K562 (cell line): ENCODE results near the gene TMEM141. TPM values are rescaled to one million over a fixed set of nuclear protein-coding genes. Genes with fewer than 3 reads are reported as not detected.

Experiments used
- ATAC-seq: fragments of 200-7000 bp; cut with Tn5 transposase; 3 replicates; pipeline ENCODE4 v1.9.1; 2020; ENCODE audit warnings: moderate library complexity
- BruUV-seq: library from RNA; stranded (reverse); fragments of 400-500 nt; replicated peaks from 2 replicates; lab custom pipeline; 2021; lab: Mats Ljungman, UMichigan
- CTCF ChIA-PET: fragments of 300-600 bp; formaldehyde crosslinking; extraction: SDS; loops from one replicate; lab custom pipeline; 2021; ENCODE audit warnings: low intra/inter-chr PET ratio; lab: Yijun Ruan, JAX
- POLR2A ChIA-PET: fragments of 300-600, 350-650 bp; sonication (Branson Sonifier 250); formaldehyde crosslinking; extraction: SDS; loops from one replicate; lab custom pipeline; 2021; ENCODE audit warnings: antibody characterized with exemption, inconsistent platforms; lab: Yijun Ruan, JAX
- DNase-seq, 4 experiments: peaks; one replicate each; pipeline versions ENCODE4 v3.0.0 to v3.0.0-alpha.2; 2011 to 2018; ENCODE audit warnings: low spot score in 3 of 4, mixed read lengths in 3 of 4; ENCODE audit errors: extremely low read depth in 1 of 4
- FAIRE-seq: peaks from 2 replicates; lab custom pipeline; 2011; peaks lifted over from hg19 to GRCh38; lab: Jason Lieb, UNC
- H2AFZ ChIP-seq: 2 replicates; pipeline ENCODE4 v1.6.0; 2011; ENCODE audit warnings: low read depth, low read length, control low read depth, inconsistent platforms
- H3K27ac ChIP-seq: fragments of 200-600 bp; 3 replicates; pipeline ENCODE4 v1.8.0; 2011; ENCODE audit warnings: low read depth, mild to moderate bottlenecking, control low read depth, inconsistent platforms, low read length, moderate library complexity, mixed read lengths; ENCODE audit errors: extremely low read depth
- H3K27me3 ChIP-seq, 2 experiments: fragments of 300-600 bp in 1 of 2; 2 replicates in 1 of 2; 3 replicates in 1 of 2; pipeline versions ENCODE4 v1.6.0 to v1.8.0; 2011; ENCODE audit warnings: inconsistent platforms in 2 of 2, low read length in 2 of 2, mild to moderate bottlenecking in 1 of 2, mixed read lengths in 1 of 2, moderate library complexity in 1 of 2; ENCODE audit not compliant: control insufficient read depth in 2 of 2, insufficient read depth in 2 of 2
- H3K36me3 ChIP-seq: fragments of 300-600 bp; 3 replicates; pipeline ENCODE4 v1.8.0; 2011; ENCODE audit warnings: mild to moderate bottlenecking, low read length, inconsistent platforms; ENCODE audit not compliant: control insufficient read depth, insufficient read depth
- H3K4me1 ChIP-seq, 2 experiments: fragments of 200-600 bp in 1 of 2; replicated peaks in 1 of 2; 2 replicates in 1 of 2; 3 replicates in 1 of 2; pipeline versions ENCODE4 v1.5.1 to v1.8.0; 2011; ENCODE audit warnings: inconsistent platforms in 2 of 2, low read length in 2 of 2, mild to moderate bottlenecking in 1 of 2, mixed read lengths in 1 of 2, moderate library complexity in 1 of 2; ENCODE audit not compliant: control insufficient read depth in 2 of 2, insufficient read depth in 2 of 2
- H3K4me2 ChIP-seq: 2 replicates; pipeline ENCODE4 v1.6.1; 2011; ENCODE audit warnings: low read length, control low read depth, inconsistent platforms, mixed read lengths; ENCODE audit not compliant: insufficient read depth
- H3K4me3 ChIP-seq: fragments of 200-600 bp; sonication (generic), shearing (Covaris generic); 2 replicates; pipeline ENCODE4 v1.5.1; 2016; ENCODE audit warnings: control low read depth, inconsistent platforms
- H3K79me2 ChIP-seq: fragments of 200-600 bp; 3 replicates; pipeline ENCODE4 v1.8.0; 2011; ENCODE audit warnings: low read length, inconsistent platforms; ENCODE audit not compliant: control insufficient read depth, insufficient read depth
- H3K9ac ChIP-seq, 2 experiments: 2 replicates each; pipeline versions ENCODE4 v1.6.0 to v1.6.1; 2011; ENCODE audit warnings: low read depth in 2 of 2, low read length in 2 of 2, control low read depth in 1 of 2, inconsistent platforms in 1 of 2, mild to moderate bottlenecking in 1 of 2, mixed read lengths in 1 of 2; ENCODE audit not compliant: insufficient read depth in 1 of 2
- H3K9me1 ChIP-seq: one replicate; pipeline ENCODE4 v1.6.0; 2011; ENCODE audit warnings: inconsistent platforms, mild to moderate bottlenecking, low read length, moderate library complexity; ENCODE audit not compliant: control insufficient read depth, insufficient read depth
- H3K9me3 ChIP-seq: replicated peaks from 2 replicates; pipeline ENCODE4 v1.5.1; 2011; ENCODE audit warnings: low read depth, low read length, inconsistent platforms; ENCODE audit not compliant: control insufficient read depth, insufficient read depth
- H4K20me1 ChIP-seq: replicated peaks from 2 replicates; pipeline ENCODE4 v1.6.1; 2011; ENCODE audit warnings: low read length, inconsistent platforms, mixed read lengths; ENCODE audit not compliant: control insufficient read depth, insufficient read depth
- ARID2 ChIP-seq: fragments of 450-650 bp; IDR thresholded peaks from 2 replicates; pipeline ENCODE4 v1.6.1; 2017; ENCODE audit warnings: antibody characterized with exemption, mild to moderate bottlenecking
- E2F6 ChIP-seq, 2 experiments: IDR thresholded peaks; 2 replicates each; pipeline ENCODE4 v1.6.1; 2011; ENCODE audit warnings: borderline replicate concordance in 1 of 2, control low read depth in 1 of 2, low read depth in 1 of 2, low read length in 1 of 2, mild to moderate bottlenecking in 1 of 2, mixed read lengths in 1 of 2, moderate library complexity in 1 of 2; ENCODE audit not compliant: insufficient read depth in 1 of 2, insufficient read length in 1 of 2, poor library complexity in 1 of 2, severe bottlenecking in 1 of 2; ENCODE audit errors: extremely low read depth in 1 of 2
- ERF ChIP-seq: fragments of 450-650 bp; formaldehyde crosslinking; IDR thresholded peaks from 2 replicates; pipeline ENCODE4 v1.4.0; 2020; ENCODE audit warnings: mild to moderate bottlenecking, mixed read lengths
- ESRRB ChIP-seq: fragments of 250-450 bp; sonication (Bioruptor Pico); IDR thresholded peaks from 2 replicates; pipeline ENCODE4 v1.5.0; 2020; ENCODE audit warnings: mild to moderate bottlenecking, moderate library complexity, borderline replicate concordance
- HLTF ChIP-seq: fragments of 450-650 bp; IDR thresholded peaks from 2 replicates; pipeline ENCODE4 v1.6.1; 2016
- HMGN3 ChIP-seq: IDR thresholded peaks from 2 replicates; pipeline ENCODE4 v1.6.1; 2011; ENCODE audit warnings: borderline replicate concordance, low read depth, mild to moderate bottlenecking, mixed read lengths, low read length; ENCODE audit not compliant: insufficient read length; ENCODE audit errors: extremely low read depth
- MEIS2 ChIP-seq: fragments of 450-650 bp; IDR thresholded peaks from 2 replicates; pipeline ENCODE4 v1.6.1; 2014; ENCODE audit warnings: mild to moderate bottlenecking; ENCODE audit not compliant: partially characterized antibody
- NCOA1 ChIP-seq: fragments of 450-650 bp; IDR thresholded peaks from 2 replicates; pipeline ENCODE4 v1.6.1; 2016; ENCODE audit warnings: low read depth
- NCOA6 ChIP-seq: fragments of 450-650 bp; IDR thresholded peaks from 2 replicates; pipeline ENCODE4 v1.6.1; 2017; ENCODE audit warnings: mild to moderate bottlenecking
- PHF21A ChIP-seq: fragments of 450-650 bp; IDR thresholded peaks from 2 replicates; pipeline ENCODE4 v1.6.1; 2017; ENCODE audit warnings: low read depth, borderline replicate concordance
- RBM39 ChIP-seq: fragments of 200-400 bp; formaldehyde crosslinking; optimal IDR thresholded peaks from 2 replicates; pipeline ENCODE3; 2018; ENCODE audit warnings: low read depth, low read length
- RFX1 ChIP-seq: fragments of 450-650 bp; IDR thresholded peaks from 2 replicates; pipeline ENCODE4 v1.6.1; 2016; ENCODE audit warnings: mild to moderate bottlenecking, moderate library complexity
- SP1 ChIP-seq: sonication (generic); formaldehyde crosslinking; IDR thresholded peaks from 2 replicates; pipeline ENCODE4 v1.8.1; 2022; ENCODE audit warnings: mild to moderate bottlenecking, missing genetic modification reagents
- TAF15 ChIP-seq: fragments of 200-400 bp; formaldehyde crosslinking; IDR thresholded peaks from 2 replicates; pipeline ENCODE4 v1.6.1; 2017; ENCODE audit warnings: mild to moderate bottlenecking, low read depth, low read length, moderate library complexity
- TFAP4 ChIP-seq: sonication (generic); formaldehyde crosslinking; IDR thresholded peaks from 2 replicates; pipeline ENCODE4 v1.8.0; 2022; ENCODE audit warnings: missing genetic modification reagents, mild to moderate bottlenecking, moderate library complexity, borderline replicate concordance
- U2AF2 ChIP-seq: fragments of 200-400 bp; formaldehyde crosslinking; optimal IDR thresholded peaks from 2 replicates; pipeline ENCODE3; 2017; ENCODE audit warnings: low read depth, mild to moderate bottlenecking, low read length
- WGBS: fragments of 100-300 bp; shearing (Covaris generic); methylation state at CpG from one replicate; pipeline ENCODE4 v1.1.6; 2016; ENCODE audit warnings: low coverage, mixed read lengths; ENCODE audit not compliant: insufficient coverage; ENCODE audit errors: missing lambda C conversion rate; 5-methylcytosine and 5-hydroxymethylcytosine counted together
- in situ Hi-C: fragments of 300-500 bp; cut with MboI; formaldehyde crosslinking; loops from 4 replicates; pipeline ENCODE4 v1.15.0; 2018; ENCODE audit warnings: inconsistent platforms, mixed read lengths
- intact Hi-C: fragments of 100-400 bp; cut with micrococcal nuclease; formaldehyde crosslinking; loops from 2 replicates; pipeline ENCODE4 v1.14.2; 2022
- polyA plus RNA-seq, 8 experiments: library from polyadenylated mRNA; depleted of rRNA in 4 of 8; stranded (reverse) in 5 of 8; unstranded in 3 of 8; fragments of >200 nt; fragmentation: Nextera tagmentation in 2 of 8; fragmentation: Illumina TruSeq in 1 of 8; extraction: Ambion mirVana in 2 of 8; extraction: Trizol in 1 of 8; gene quantifications; 2 replicates each; pipeline versions ENCODE4 v1.2.1 to v1.2.3, GENCODE V29; 2011 to 2014; ENCODE audit warnings: inconsistent platforms in 1 of 8, missing spikeins in 1 of 8
- total RNA-seq, 7 experiments: library from RNA; depleted of rRNA in 6 of 7; stranded (reverse); fragments of >200 nt in 6 of 7; fragmentation: Illumina TruSeq in 2 of 7; extraction: Trizol in 2 of 7; gene quantifications; 2 replicates each; pipeline versions ENCODE4 v1.2.1 to v1.2.3, GENCODE V29; 2011 to 2021; ENCODE audit warnings: low replicate concordance in 1 of 7

The TMEM141 gene
- total and polyA plus RNA-seq, 9 of the 15 experiments (the other 6 are each of a cell fraction or from before 2014, with no cell fraction given) = 21.5 to 123 (median 74.8) TPM

GRCh38 chr9:136765041-136765440 lies 26.1 kb upstream of the TMEM141 start:
- TF ChIP-seq TFAP4 (CRISPR knock-in tag) (no peak), HMGN3 (no peak), RFX1 (no peak), ERF (CRISPR knock-in tag) (no peak), ESRRB (CRISPR knock-in tag) (no peak), U2AF2 (no peak), TAF15 (no peak), MEIS2 (no peak), NCOA6 (no peak), HLTF (no peak), RBM39 (no peak), E2F6 (IDR thresholded peaks at IDR 0.05; ENCODE audit: borderline replicate concordance in 1 of 2, extremely low read depth in 1 of 2, insufficient read depth in 1 of 2, insufficient read length in 1 of 2, low read depth in 1 of 2, low read length in 1 of 2, poor library complexity in 1 of 2, severe bottlenecking in 1 of 2) (no peak), ARID2 (no peak), NCOA1 (no peak), PHF21A (no peak), SP1 (CRISPR knock-in tag) (no peak)
- TF ChIP-seq, all 486 proteins: peak for 0
- 68% methylated on average over 9 of the region's 14 CpGs for WGBS
- peaks cover 0 to 5% of the 10 kb centered on the region in 2 experiments; a peak in 1 of 5 replicates for H3K27me3 ChIP-seq
- no peak for DNase-seq
- H3K9ac ChIP-seq = peak overlapping the region in 1 of 2 experiments; percentile 83; a peak in 2 of 4 replicates
- H2AFZ ChIP-seq = no peak overlapping the region
- H3K36me3 ChIP-seq = no peaks in the 10 kb centered on the region
- H4K20me1 ChIP-seq = no peaks in the 10 kb centered on the region
- no peak overlapping the region for H3K4me3 ChIP-seq
- H3K4me1 ChIP-seq = peaks cover 16 to 66% of the 10 kb centered on the region in 2 experiments; a peak in 4 of 5 replicates
- no peaks in the 10 kb centered on the region for H3K79me2 ChIP-seq
- no peak for ATAC-seq
- H3K9me1 ChIP-seq = no peaks in the 10 kb centered on the region
- intact Hi-C loops = no loop called here
- no TSS peak for BruUV-seq
- CTCF ChIA-PET = interaction anchor here (1.0 kb wide), 1 partner anchor 20 kb away, joined by 4 read pairs; no protein-coding TSS in a partner anchor
- no peak overlapping the region for H3K27ac ChIP-seq
- in situ Hi-C loops = no loop called here
- H3K9me3 ChIP-seq = no peaks in the 10 kb centered on the region
- no peak for FAIRE-seq
- H3K4me2 ChIP-seq = no peak overlapping the region
- POLR2A ChIA-PET = no interaction called here
